ENCODE data around the gene DEGS2. TPM values are rescaled to one million over a fixed set of nuclear protein-coding genes. Genes with fewer than 3 reads are reported as not detected.
"Not testable (repeated sequence)": the region's sequence is repeated elsewhere in the genome, so short reads cannot be mapped to it uniquely, and the experiment has no call there.

Gene DEGS2
- total RNA-seq, 1 donor from 2014 or later: not detected

DNA sequence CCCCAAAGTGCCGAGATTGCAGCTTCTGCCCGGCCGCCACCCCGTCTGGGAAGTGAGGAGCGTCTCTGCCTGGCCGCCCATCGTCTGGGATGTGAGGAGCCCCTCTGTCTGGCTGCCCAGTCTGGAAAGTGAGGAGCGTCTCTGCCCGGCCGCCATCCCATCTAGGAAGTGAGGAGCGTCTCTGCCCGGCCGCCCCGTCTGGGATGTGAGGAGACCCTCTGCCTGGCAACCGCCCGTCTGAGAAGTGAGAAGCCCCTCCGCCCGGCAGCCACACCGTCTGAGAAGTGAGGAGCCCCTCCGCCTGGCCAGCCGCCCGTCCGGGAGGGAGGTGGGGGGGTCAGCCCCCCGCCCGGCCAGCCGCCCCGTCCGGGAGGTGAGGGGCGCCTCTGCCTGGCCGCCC lies 21.2 kb upstream of the DEGS2 start:
- not testable (repeated sequence) for DNase-seq (ENCODE audit: extremely low read depth, low read depth, low spot score)

DNA sequence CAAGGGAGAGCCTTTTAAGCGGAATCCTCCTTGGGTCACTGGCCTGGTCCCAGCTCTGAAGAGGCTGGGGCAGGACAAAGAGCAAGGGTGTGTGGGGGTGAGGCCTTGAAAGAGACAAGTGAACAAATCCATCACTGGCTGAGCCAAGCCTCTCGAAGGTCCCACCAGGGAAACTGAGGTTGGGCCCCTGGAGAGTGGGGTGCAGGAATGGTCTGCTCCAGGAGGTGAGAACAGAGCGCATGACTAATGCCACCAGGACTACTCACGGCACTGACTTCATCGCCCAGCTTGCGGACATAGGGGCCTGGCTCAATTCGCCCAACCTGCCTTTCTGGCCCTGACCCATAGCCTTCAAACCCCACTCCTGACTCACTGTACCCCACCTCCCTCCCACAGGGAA lies 19.2 kb upstream of the DEGS2 start:
- DNase-seq (ENCODE audit: extremely low read depth, low read depth, low spot score): no peak

DNA sequence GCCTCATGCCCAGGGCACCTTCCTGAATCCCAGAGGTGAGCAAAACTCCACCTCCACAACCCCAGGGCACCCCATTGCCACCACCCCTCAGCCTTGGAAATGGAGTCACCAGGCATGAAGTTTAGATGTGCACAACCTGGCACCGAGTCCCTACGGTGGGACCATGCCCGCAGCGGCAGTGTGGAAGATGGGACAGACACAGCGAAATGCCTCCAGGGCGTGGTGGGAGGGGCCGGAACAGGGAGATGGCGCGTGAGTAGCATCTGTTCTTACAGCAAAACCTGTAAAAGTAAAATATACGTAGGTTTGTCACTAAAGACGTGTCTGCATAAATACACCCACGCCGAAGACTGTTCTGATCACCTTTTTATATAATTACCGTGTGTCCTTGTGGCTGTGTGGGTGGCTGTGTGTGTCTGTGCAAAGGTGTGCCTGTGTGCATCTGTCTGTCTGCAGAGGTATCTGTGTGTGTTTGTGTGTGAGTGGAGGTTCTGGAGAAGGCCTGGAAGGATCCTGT lies 17.4 kb upstream of the DEGS2 start:
- DNase-seq (ENCODE audit: extremely low read depth, low read depth, low spot score): no peak

DNA sequence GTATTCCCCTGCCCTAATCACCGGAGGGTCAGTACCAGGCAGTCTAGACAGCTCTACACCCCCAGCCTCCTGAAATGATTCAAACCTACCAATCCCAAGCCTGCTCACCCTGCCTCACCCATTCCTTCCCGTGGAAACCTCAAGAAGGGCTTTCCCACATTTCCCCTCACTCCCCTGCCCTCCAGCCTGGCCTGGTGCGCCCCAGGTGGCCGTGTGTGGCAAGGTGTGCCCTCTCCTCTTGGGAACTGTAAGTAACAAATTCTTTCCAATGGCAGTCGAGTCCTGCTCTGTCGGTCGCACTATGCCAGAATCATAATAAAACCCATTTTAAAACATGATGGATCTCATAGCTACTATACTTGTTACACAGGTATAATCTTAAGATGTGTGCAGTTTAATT lies 13.9 kb upstream of the DEGS2 start:
- DNase-seq (ENCODE audit: extremely low read depth, low read depth, low spot score): no peak

DNA sequence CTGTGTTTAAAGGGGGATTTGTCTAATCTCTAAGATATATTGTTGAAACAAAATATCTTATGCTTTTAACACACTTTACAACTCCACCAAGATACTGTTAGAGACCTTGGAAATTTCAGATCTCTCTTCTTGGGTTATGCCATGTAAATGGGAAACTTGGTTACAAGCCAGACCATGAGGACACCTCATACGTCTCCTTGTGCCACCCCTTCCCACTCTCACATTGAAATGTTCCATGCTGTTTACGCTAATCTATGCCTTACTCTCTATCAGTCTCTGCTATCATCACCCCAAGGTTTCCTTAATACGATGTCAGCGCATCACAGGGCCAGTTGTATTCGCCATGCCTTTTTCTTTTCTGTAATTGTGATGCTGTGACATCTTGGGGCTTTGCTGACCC lies 13.4 kb upstream of the DEGS2 start:
- DNase-seq (ENCODE audit: extremely low read depth, low read depth, low spot score): no peak

DNA sequence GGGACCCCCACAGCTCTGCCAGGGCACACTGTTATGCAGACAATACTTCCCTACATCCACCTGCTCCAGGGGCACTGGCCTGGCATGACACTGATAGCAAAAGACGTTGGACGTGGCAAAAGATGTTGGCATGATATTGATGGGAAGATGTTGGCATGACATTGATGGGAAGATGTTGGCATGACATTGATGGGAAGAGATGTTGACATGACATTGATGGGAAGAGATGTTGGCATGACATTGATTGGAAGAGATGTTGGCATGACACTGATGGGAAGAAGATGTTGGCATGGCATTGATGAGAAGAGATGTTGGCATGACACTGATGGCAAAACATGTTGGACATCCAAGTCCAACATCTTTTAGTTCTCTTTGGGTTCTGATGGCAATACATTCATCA lies 11.4 kb upstream of the DEGS2 start:
- DNase-seq (ENCODE audit: extremely low read depth, low read depth, low spot score): no peak

DNA sequence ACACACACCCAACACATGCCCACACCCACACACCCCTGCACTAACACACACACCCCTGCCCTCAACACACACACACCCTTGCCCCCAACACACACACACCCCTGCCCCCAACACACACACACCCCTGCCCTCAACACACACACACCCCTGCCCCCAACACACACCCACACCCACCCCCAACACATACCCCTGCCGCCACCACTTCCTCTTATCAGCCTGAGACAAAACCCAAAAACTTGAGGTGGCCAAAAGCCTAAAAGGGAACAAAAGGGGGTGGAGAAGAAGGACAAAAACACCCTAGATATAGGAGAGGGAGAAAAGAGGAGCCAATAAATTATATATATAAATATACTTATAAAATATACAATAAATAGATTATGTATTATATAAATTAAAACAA lies 9.1 kb upstream of the DEGS2 start:
- no peak for DNase-seq (ENCODE audit: extremely low read depth, low read depth, low spot score)

DNA sequence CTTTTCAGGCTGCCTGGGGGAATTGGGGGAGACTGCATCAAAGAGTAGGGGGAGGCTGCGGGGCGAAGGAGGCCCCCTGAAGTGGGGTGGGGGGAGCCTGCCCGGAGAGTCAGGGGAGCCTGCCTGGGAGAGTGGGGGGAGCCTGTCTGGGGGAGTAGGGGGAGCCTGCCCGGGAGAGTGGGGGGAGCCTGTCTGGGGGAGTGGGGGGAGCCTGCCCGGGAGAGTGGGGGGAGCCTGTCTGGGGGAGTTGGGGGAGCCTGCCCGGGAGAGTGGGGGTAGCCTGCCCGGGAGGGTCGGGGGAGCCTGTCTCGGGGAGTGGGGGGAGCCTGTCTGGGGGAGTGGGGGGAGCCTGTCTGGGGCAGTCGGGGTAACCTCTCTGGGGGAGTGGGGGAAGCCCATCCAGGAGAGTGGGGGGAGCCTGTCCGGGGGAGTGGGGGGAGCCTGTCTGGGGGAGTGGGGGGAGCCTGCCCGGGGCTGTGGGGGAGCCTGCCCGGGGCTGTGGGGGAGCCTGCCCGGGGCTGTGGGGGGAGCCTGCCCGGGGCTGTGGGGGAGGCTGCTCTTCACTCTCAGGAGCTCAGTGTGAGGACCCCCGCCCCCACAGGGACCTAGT lies 6.5 kb upstream of the DEGS2 start:
- no peak for DNase-seq (ENCODE audit: extremely low read depth, low read depth, low spot score)

DNA sequence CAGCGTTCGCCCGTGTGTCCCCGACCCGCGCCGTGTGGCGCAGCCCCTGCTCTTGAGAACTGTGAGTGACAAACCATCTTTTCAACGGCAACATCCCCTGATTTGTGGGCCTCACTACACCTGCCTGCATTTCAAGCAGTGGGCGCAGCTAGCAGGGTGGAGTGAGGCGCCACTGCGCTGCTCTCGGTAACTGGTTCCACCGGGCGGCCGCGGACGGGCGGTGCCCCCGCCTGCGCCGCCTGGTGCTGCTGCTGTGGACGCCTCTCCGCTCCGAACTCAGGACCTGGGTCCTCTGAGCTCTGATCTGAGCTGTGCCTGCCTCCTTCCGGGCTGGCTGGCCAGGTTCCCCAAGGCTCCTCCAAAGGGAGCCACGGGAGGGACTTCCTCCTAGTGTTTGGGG lies 5.9 kb upstream of the DEGS2 start:
- DNase-seq (ENCODE audit: extremely low read depth, low read depth, low spot score): no peak

DNA sequence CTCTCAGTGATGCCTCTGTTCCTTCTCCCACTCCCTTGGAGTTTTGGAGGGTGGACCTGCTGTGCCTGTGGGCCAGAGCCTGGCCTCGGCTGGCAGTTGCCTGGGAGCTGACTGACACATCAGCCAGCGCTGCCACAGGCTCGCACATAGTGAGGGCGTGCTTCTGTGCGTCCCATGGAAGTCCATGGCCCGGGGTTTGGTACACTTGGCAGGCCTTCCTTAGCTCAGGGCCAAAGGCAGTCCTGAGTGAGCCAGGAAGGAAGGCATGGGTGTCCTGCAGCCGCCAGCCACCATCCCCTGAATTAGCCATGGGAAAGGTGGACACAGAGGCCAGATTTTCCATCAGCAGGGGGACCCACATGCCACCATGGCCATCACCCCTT lies 1.1 kb upstream of the DEGS2 start:
- DNase-seq (ENCODE audit: extremely low read depth, low read depth, low spot score): no peak

DNA sequence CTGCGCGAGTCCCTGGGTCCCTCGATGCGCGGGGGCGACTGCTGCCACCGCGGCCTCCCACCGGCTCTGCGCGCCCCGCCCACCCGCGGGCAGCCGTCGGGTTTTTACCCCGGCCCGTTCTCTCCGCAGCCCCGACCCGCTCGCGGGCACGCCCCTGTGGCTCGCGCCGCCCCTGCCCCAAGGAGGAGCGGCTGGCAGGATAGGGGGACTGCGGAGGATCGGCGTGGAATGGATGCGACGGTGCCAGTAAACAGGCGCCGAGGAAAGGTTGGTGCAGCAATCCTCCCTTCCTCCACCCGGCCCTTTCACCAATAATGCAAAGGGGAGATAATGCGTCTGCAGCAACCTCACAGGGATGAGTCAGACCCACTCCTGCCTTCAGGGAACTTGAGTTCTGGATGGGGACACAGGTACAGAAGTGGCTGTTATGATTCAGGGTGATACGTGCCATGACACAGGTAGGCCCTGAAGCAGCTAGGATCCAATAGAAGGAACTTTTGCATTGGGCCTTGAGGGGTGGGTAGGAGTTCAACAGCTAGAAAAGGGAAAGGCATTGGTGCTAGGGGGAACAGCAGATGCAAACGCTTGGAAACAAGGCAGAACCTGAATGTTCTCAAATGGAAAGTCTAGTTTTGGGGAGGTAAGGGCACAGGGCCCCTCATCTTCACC lies 554 bp upstream of the DEGS2 start:
- DNase-seq (ENCODE audit: extremely low read depth, low read depth, low spot score): no peak

DNA sequence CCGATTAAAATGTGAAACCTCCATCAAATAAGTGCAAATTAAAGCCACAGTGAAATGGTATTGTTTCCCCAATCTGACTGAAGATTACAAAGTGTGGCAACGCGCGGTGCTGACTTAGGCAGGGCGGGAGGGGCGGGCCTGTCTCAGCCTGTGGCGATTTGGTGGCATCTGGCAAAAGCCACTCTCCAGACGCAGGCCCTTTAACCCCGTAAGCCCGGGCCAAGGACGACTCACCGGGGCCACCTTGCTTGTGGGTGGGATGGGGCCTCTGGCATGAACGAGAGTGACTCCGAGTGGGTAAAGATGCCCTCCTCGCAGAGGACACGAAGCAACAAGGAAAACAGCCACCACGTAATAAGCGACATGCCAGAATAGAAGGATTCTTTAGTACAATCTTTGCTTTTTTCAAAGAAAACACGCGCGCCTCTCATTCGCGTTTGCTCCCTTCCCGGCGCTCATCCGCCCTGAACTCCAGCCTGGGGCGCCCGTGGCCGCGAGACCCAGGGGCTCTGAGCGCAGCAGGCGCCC lies 815 bp downstream of the DEGS2 start:
- no peak for DNase-seq (ENCODE audit: extremely low read depth, low read depth, low spot score)

DNA sequence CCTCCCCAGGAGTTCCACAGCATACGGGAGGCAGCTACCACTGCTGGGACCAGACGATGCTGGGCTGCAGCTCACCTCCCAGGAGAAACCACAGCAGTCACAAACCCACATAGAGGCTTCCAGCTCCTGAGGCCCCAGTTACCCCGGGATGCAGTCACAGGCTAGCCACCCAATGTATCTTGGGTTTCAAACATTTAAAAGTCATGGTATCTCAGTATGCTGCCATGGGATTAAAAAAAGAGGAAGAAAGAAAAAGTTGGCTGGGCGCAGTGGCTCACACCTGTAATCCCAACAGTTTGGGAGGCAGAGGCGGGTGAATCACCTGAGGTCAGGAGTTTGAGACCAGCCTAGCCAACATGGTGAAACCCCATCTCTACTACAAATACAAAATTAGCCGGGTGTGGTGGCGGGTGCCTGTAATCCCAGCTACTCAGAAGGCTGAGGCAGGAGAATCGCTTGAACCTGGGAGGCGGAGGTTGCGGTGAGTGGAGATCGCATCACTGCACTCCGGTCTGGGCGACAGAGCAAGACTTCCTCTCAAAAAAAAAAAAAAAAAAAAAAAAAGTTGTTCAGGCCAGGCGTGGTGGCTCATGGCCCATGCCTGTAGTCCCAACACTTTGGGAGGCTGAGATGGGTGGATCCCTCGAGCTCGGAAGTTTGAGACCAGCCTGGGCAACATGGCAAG lies 1.8 kb downstream of the DEGS2 start:
- DNase-seq (ENCODE audit: extremely low read depth, low read depth, low spot score): not testable (repeated sequence)

DNA sequence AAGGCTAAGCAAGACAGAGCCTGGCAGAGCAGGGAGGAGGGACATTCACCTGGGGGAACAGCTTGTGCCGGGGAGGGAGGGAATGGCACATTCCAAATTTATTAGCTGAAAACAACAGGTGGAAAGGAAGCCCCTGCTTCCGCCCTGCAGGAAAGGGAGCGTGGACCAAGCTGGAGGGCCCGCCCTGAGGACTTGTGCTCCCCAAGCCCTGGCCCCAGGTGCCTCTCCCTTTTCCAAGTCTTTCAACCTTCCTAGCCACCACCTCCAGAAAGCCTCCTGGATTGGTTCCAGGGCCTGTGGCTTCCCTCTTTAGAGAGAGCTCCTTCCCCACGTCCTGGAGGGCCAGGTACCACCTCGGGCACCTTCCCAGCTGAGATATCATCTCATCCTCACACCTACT lies 2.7 kb downstream of the DEGS2 start:
- no peak for DNase-seq (ENCODE audit: extremely low read depth, low read depth, low spot score)

DNA sequence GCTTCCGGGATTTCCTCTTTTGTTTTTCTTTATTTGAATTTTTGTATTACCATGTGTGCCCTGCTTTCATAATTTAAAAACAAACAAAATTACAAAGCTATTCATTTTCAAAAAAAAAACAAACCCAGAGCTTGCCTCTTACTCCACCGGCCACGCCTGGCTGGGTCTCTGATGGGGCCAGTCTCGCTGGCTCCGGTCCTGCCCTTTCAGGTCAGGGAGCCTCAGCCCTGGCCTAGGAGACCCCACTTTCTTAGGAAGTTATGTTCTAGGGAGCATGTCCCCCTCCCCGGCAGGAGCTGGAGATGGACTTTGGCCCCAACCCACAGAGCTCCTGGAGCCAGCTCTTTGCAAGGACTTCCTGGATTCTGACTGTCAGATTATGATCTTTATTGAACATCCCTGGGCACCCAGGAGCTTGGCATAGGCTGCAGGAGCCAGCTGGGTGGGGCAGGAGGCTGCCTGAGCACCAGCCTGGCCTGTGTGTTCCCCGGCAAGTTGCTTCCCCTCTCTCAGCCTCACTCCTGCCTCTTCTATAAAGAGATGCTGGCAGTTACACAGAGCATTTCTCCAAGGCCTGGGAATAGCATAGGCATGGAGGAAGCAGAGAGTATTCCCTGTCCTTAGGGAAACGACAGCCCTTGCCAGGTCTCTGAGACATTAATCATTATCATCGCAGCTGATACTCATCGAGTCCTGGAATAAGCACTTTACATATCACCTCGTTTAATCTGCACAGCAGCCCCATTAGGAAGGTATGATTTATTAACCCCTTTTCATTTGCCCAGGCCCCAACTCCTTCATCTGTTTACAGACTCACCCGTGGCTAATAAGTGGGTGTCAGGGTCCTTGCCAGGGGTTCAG lies 3.5 kb downstream of the DEGS2 start:
- no peak for DNase-seq (ENCODE audit: extremely low read depth, low read depth, low spot score)

DNA sequence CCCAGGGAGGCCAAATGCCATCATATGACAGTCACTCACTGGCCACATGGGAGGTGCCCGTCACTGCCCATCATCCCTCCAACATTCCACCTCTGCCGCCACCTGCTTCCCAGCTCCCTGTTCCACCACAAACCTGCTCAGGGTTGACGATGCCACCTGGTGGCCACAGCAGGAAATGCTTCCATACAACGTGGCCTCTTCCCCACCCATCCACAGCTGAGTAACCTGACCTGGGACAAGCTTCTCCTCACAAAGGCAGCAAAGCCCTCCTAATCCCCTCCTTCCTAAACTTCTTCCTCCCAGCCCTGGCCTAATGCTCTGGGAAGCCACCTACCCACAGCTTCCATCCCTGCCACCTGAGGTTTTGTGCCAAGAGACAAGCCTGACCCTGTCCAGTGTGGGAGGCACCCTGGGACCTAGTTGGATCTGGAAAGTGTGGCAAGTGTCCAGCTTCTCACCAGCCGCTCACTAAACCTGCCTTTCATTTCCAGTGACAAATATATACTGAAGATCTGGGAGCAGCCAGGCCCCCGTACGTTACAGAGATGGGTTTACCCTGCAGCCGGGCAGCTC lies 4.3 kb downstream of the DEGS2 start:
- DNase-seq (ENCODE audit: extremely low read depth, low read depth, low spot score): no peak

DNA sequence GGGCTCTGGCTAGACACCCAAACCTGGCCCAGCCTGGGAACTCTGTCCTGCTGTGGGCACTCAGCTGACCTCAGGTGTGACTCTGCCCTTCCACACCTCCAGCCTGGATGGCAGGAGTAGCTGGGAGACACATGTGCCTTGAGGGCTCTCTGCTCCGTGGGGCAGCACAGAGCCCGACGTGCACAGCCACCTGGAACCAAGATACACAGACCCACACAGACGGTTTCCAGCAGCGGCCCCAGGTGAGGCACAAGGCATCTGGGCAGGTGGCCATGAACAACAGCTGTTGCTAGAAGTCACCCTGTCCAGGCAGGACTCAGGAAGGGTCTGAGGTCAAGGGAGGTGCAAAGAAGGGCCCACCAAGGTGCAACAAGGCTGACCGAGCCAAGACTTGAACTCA lies 5.9 kb downstream of the DEGS2 start:
- no peak for DNase-seq (ENCODE audit: extremely low read depth, low read depth, low spot score)

DNA sequence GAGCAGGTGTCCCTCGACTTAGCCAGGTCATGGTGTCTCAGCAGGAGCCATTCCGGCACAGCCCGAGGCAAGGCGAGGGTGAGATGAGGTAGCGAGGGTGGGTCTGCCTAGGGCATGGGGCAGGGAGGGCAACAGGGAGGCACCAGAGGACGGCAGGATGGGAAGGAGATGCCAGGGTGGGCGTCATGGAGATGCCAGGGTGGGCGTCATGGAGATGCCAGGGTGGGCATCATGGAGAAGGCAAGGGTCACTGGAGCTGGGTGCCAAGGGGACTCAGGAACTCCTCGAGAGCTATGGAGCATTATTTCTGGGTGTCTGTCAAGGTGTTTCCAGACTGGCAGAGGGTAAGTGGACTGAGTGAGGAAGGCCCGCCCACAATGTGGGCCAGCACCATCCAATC lies 7.4 kb downstream of the DEGS2 start:
- DNase-seq (ENCODE audit: extremely low read depth, low read depth, low spot score): no peak

DNA sequence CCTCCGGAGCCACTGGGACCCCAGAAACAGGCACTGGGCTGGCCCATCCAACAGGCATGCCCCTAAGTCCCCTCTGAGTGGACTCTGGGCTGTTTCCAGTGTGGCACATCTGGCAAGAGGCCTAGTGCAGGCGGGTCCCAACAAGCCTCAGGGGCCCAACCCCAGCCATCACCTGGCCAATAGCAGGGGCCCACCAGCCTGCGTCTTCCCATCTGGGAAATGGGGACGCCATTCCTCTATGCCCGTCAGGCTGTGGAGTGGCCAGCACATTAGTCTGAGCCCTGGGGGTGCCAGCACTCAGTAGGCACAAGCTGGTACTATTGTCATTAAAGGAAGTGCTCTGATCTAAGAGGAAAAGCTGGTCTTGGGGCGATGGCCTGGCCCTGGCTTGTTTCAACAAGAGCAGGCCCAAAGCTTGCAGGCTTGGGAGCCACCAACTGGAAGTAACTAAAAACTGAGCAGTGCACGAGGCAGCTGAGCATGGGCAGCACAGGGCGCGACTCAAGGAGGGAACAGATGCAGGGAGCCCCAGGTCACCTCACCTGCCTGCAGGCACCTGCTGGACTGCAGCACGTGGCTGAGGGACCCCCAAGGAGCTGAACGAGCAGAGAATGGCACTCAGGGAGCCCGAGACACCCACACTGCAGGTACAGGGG lies 8.4 kb downstream of the DEGS2 start:
- no peak for DNase-seq (ENCODE audit: extremely low read depth, low read depth, low spot score)
